ENCODE results near the gene KRTAP12-3.

GRCh38 chr21:44671911-44672310 lies 14.2 kb downstream of the KRTAP12-3 start:
- TF ChIP-seq, protein P1, sequence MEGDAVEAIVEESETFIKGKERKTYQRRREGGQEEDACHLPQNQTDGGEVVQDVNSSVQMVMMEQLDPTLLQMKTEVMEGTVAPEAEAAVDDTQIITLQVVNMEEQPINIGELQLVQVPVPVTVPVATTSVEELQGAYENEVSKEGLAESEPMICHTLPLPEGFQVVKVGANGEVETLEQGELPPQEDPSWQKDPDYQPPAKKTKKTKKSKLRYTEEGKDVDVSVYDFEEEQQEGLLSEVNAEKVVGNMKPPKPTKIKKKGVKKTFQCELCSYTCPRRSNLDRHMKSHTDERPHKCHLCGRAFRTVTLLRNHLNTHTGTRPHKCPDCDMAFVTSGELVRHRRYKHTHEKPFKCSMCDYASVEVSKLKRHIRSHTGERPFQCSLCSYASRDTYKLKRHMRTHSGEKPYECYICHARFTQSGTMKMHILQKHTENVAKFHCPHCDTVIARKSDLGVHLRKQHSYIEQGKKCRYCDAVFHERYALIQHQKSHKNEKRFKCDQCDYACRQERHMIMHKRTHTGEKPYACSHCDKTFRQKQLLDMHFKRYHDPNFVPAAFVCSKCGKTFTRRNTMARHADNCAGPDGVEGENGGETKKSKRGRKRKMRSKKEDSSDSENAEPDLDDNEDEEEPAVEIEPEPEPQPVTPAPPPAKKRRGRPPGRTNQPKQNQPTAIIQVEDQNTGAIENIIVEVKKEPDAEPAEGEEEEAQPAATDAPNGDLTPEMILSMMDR (IDR thresholded peaks at IDR 0.05) = no peak
- TF ChIP-seq EP300 (IDR thresholded peaks at IDR 0.05; ENCODE audit: borderline replicate concordance in 1 of 2, low read depth in 1 of 2, low read length in 1 of 2) (no peak), RXRA (IDR thresholded peaks at IDR 0.05; ENCODE audit: borderline replicate concordance, low read depth) (no peak), EZH2phosphoT487 (IDR thresholded peaks at IDR 0.05; ENCODE audit: borderline replicate concordance, low read depth) (no peak)

All from SK-N-SH (cell line).